CD14-positive monocyte (primary cell): ENCODE measurements around the gene PCGF3. TPM values are rescaled to one million over a fixed set of nuclear protein-coding genes. Genes with fewer than 3 reads are reported as not detected.

Source experiments
- DNase-seq, 3 donors: peaks; one replicate each; pipeline ENCODE4 v3.0.0-alpha.2; 2011 to 2022
- H2AFZ ChIP-seq: 2 replicates; pipeline ENCODE4 v1.6.0; 2012; ENCODE audit warnings: mild to moderate bottlenecking, low read depth, low read length, inconsistent platforms; ENCODE audit not compliant: insufficient read depth, poor library complexity, severe bottlenecking
- H3K27ac ChIP-seq, 2 donors: 1 replicate in 1 of 2; 2 replicates in 1 of 2; pipeline ENCODE4 v1.5.1; 2012 to 2013; ENCODE audit warnings: low read length in 2 of 2, control low read depth in 1 of 2, inconsistent platforms in 1 of 2, low read depth in 1 of 2, mild to moderate bottlenecking in 1 of 2
- H3K27me3 ChIP-seq, 2 donors: one replicate each; pipeline versions ENCODE4 v1.6.0 to v1.6.1; 2011 to 2013; ENCODE audit warnings: low read length in 2 of 2; ENCODE audit not compliant: control insufficient read depth in 2 of 2, insufficient read depth in 2 of 2
- H3K36me3 ChIP-seq, 2 donors: replicated peaks in 1 of 2; 1 replicate in 1 of 2; 2 replicates in 1 of 2; pipeline versions ENCODE4 v1.5.1 to v1.6.1; 2012 to 2013; ENCODE audit warnings: low read length in 2 of 2, control low read depth in 1 of 2, inconsistent platforms in 1 of 2, mild to moderate bottlenecking in 1 of 2; ENCODE audit not compliant: insufficient read depth in 2 of 2, control insufficient read depth in 1 of 2
- H3K4me1 ChIP-seq, 2 donors: 1 replicate in 1 of 2; 2 replicates in 1 of 2; pipeline versions ENCODE4 v1.5.1 to v1.6.1; 2012 to 2013; ENCODE audit warnings: low read length in 2 of 2, control low read depth in 1 of 2, inconsistent platforms in 1 of 2, mild to moderate bottlenecking in 1 of 2, moderate library complexity in 1 of 2; ENCODE audit not compliant: insufficient read depth in 2 of 2, control insufficient read depth in 1 of 2
- H3K4me2 ChIP-seq: replicated peaks from 2 replicates; pipeline ENCODE3; 2012; ENCODE audit warnings: low read length, moderate library complexity, mild to moderate bottlenecking; ENCODE audit not compliant: poor library complexity, severe bottlenecking; ENCODE audit errors: extremely low read depth
- H3K4me3 ChIP-seq, 3 experiments: fragments of 200-600 bp in 1 of 3; sonication (generic) in 1 of 3; replicated peaks in 1 of 3; 1 replicate in 2 of 3; 2 replicates in 1 of 3; pipeline ENCODE4 v1.5.1; 2011 to 2013; ENCODE audit warnings: low read length in 3 of 3, mild to moderate bottlenecking in 3 of 3, control low read depth in 2 of 3, low read depth in 2 of 3, inconsistent platforms in 1 of 3, moderate library complexity in 1 of 3
- H3K79me2 ChIP-seq: 2 replicates; pipeline ENCODE4 v1.6.0; 2012; ENCODE audit warnings: mild to moderate bottlenecking, control low read depth, inconsistent platforms, low read length, moderate library complexity; ENCODE audit not compliant: insufficient read depth
- H3K9ac ChIP-seq: 2 replicates; pipeline ENCODE4 v1.6.0; 2017; ENCODE audit warnings: low read length, mild to moderate bottlenecking; ENCODE audit not compliant: insufficient read depth, poor library complexity, severe bottlenecking
- H3K9me3 ChIP-seq, 2 donors: replicated peaks in 1 of 2; 1 replicate in 1 of 2; 2 replicates in 1 of 2; pipeline versions ENCODE4 v1.5.1 to v1.6.1; 2012 to 2013; ENCODE audit warnings: low read length in 2 of 2, control low read depth in 1 of 2; ENCODE audit not compliant: control insufficient read depth in 1 of 2, insufficient read depth in 1 of 2
- H4K20me1 ChIP-seq: 2 replicates; pipeline ENCODE4 v1.6.0; 2012; ENCODE audit warnings: mild to moderate bottlenecking, low read length, control low read depth, moderate library complexity; ENCODE audit not compliant: insufficient read depth
- H3K27ac Mint-ChIP-seq, 7 donors: one replicate each; pipeline ENCODE4 v1.8.0; 2020; ENCODE audit warnings: mild to moderate bottlenecking in 7 of 7, mixed read lengths in 7 of 7, moderate library complexity in 6 of 7, inconsistent platforms in 2 of 7
- H3K27me3 Mint-ChIP-seq, 3 donors: one replicate each; pipeline ENCODE4 v1.8.0; 2021 to 2022; ENCODE audit warnings: low read depth in 3 of 3, mild to moderate bottlenecking in 3 of 3, mixed read lengths in 3 of 3, moderate library complexity in 3 of 3, inconsistent platforms in 1 of 3
- H3K36me3 Mint-ChIP-seq, 2 donors: one replicate each; pipeline ENCODE4 v1.8.0; 2020; ENCODE audit warnings: mixed read lengths in 2 of 2, inconsistent platforms in 1 of 2, mild to moderate bottlenecking in 1 of 2
- H3K4me1 Mint-ChIP-seq: one replicate; pipeline ENCODE4 v1.8.0; 2020; ENCODE audit warnings: mild to moderate bottlenecking, mixed read lengths
- H3K4me3 Mint-ChIP-seq, 2 donors: one replicate each; pipeline ENCODE4 v1.8.0; 2020; ENCODE audit warnings: mild to moderate bottlenecking in 2 of 2, mixed read lengths in 2 of 2, moderate library complexity in 1 of 2
- H3K9me3 Mint-ChIP-seq, 7 donors: one replicate each; pipeline ENCODE4 v1.8.0; 2020 to 2022; ENCODE audit warnings: mixed read lengths in 7 of 7, mild to moderate bottlenecking in 6 of 7, moderate library complexity in 6 of 7, inconsistent platforms in 2 of 7
- WGBS: methylation state at CpG from one replicate; pipeline ENCODE4 v1.1.5; 2013; ENCODE audit warnings: missing lambda C conversion rate; ENCODE audit not compliant: insufficient coverage; 5-methylcytosine and 5-hydroxymethylcytosine counted together
- intact Hi-C, 2 donors: fragments of 100-400 bp; cut with micrococcal nuclease; formaldehyde crosslinking; loops; one replicate each; pipeline versions ENCODE4 v1.15.0 to v1.15.1; 2023
- polyA plus RNA-seq, 3 donors: library from polyadenylated mRNA; depleted of rRNA in 1 of 3; unstranded in 2 of 3; stranded (reverse) in 1 of 3; fragments of 300-500 nt in 2 of 3; fragments of >200 nt in 1 of 3; fragmentation: Illumina TruSeq in 2 of 3; gene quantifications; 1 replicate in 2 of 3; 2 replicates in 1 of 3; pipeline ENCODE4 v1.2.3, GENCODE V29; 2012 to 2021
- TF ChIP-seq, protein P1 (sequence below): fragments of 200-600 bp; IDR thresholded peaks from one replicate; pipeline ENCODE4 v1.8.0; 2022; ENCODE audit warnings: antibody characterized with exemption, mild to moderate bottlenecking

The PCGF3 gene
- polyA plus RNA-seq, 3 donors, result 7.0 to 163 (median 8.3) TPM

DNA sequence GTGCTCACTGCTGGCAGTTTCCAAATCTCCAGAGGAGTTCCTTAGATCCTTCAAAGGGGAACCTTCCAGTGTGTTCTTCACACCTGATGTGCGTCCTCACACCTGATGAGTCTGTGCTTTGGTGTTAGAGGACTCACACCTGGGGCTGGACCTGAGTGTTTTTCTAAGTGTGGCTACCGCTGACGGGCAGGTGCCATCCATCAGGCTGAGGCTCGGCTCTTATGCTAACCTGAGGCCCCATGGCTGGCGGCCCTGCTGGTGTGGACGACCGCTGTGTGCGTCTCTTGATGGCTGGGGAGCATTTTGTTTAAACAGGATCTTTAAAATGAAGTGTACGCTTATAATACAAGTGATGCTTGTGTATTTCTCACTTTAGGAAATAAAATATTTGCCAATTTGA, 28.4 kb downstream of the PCGF3 start:
- Histone ChIP-seq H3K9ac (no peak overlapping the region), H3K4me3 (no peak overlapping the region), H3K4me1 (no peaks in the 10 kb centered on the region), H3K9me3 (peaks cover 0 to 12% of the 10 kb centered on the region in 2 donors), H3K27me3 (no peaks in the 10 kb centered on the region), H3K79me2 (no peaks in the 10 kb centered on the region), H3K4me2 (no peak overlapping the region), H3K27ac (no peak overlapping the region), H3K36me3 (peaks cover 68 to 82% of the 10 kb centered on the region in 2 donors), H4K20me1 (peaks cover 13% of the 10 kb centered on the region), H2AFZ (no peak overlapping the region)
- intact Hi-C loops, result no loop called here
- no peak for DNase-seq
- WGBS, result 97% methylated on average over 4 of the region's 9 CpGs
- Mint-ChIP-seq H3K27me3 (no peaks in the 10 kb centered on the region), H3K4me3 (no peak overlapping the region), H3K9me3 (peaks cover 0 to 14% (median 7%) of the 10 kb centered on the region in 7 donors), H3K4me1 (no peaks in the 10 kb centered on the region), H3K36me3 (peaks cover 54 to 76% of the 10 kb centered on the region in 2 donors), H3K27ac (no peak overlapping the region)
- TF ChIP-seq, protein P1, sequence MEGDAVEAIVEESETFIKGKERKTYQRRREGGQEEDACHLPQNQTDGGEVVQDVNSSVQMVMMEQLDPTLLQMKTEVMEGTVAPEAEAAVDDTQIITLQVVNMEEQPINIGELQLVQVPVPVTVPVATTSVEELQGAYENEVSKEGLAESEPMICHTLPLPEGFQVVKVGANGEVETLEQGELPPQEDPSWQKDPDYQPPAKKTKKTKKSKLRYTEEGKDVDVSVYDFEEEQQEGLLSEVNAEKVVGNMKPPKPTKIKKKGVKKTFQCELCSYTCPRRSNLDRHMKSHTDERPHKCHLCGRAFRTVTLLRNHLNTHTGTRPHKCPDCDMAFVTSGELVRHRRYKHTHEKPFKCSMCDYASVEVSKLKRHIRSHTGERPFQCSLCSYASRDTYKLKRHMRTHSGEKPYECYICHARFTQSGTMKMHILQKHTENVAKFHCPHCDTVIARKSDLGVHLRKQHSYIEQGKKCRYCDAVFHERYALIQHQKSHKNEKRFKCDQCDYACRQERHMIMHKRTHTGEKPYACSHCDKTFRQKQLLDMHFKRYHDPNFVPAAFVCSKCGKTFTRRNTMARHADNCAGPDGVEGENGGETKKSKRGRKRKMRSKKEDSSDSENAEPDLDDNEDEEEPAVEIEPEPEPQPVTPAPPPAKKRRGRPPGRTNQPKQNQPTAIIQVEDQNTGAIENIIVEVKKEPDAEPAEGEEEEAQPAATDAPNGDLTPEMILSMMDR, result no peak

DNA sequence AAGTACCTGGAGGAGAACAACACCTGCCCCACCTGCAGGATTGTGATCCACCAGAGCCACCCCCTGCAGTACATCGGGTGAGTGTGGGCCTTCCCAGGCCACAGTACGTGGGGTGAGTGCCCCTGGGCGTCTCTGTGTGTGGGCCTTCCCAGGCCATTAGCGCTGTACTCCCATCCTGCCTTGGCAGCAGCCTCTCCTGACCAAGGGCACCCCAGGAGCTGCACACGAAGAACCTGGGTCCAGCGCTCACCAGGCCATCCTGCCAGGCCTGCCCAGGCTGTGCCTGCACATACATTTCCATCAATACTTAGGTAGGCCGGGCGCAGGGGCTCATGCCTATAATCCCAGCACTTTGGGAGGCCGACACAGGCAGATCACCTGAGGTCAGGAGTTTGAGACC, 29.3 kb downstream of the PCGF3 start:
- Mint-ChIP-seq H3K4me3 (no peak overlapping the region), H3K27me3 (no peaks in the 10 kb centered on the region), H3K9me3 (peaks cover 0 to 14% (median 7%) of the 10 kb centered on the region in 7 donors), H3K36me3 (peaks cover 62 to 80% of the 10 kb centered on the region in 2 donors), H3K4me1 (no peaks in the 10 kb centered on the region), H3K27ac (no peak overlapping the region)
- peaks cover 5% of the 10 kb centered on the region for H4K20me1 ChIP-seq
- H3K27me3 ChIP-seq, result no peaks in the 10 kb centered on the region
- no peak overlapping the region for H3K4me2 ChIP-seq
- TF ChIP-seq, protein P1, result no peak
- peaks cover 0 to 12% of the 10 kb centered on the region in 2 donors for H3K9me3 ChIP-seq
- no peak for DNase-seq
- intact Hi-C loops, result no loop called here
- H3K27ac ChIP-seq, result no peak overlapping the region
- H3K79me2 ChIP-seq, result no peaks in the 10 kb centered on the region
- peaks cover 76 to 86% of the 10 kb centered on the region in 2 donors for H3K36me3 ChIP-seq
- H3K4me1 ChIP-seq, result no peaks in the 10 kb centered on the region
- H3K9ac ChIP-seq, result no peak overlapping the region
- no peak overlapping the region for H2AFZ ChIP-seq
- WGBS, result 96% methylated on average over 6 of the region's 9 CpGs
- H3K4me3 ChIP-seq, result no peak overlapping the region
